Right lobe of liver (tissue), 6 donors: ENCODE results near the gene MYPOP. TPM values are rescaled to one million over a fixed set of nuclear protein-coding genes. Genes with fewer than 3 reads are reported as not detected.

Source experiments
- ATAC-seq, 4 donors: fragments of 200-7000 bp; cut with Tn5 transposase; one replicate each; pipeline ENCODE4 v1.9.1; 2020; ENCODE audit warnings: mild to moderate bottlenecking in 4 of 4, moderate library complexity in 4 of 4
- DNase-seq, 3 donors: peaks; one replicate each; pipeline ENCODE4 v3.0.0-alpha.2; 2020
- H3K27ac ChIP-seq, 3 donors: fragments of 200-600 bp; one replicate each; pipeline ENCODE4 v1.8.0; 2022
- H3K27me3 ChIP-seq, 2 donors: fragments of 200-600 bp; one replicate each; pipeline ENCODE4 v1.8.0; 2022
- H3K36me3 ChIP-seq, 4 donors: fragments of 200-600 bp; sonication (generic) in 1 of 4; one replicate each; pipeline versions ENCODE4 v1.5.1 to v1.8.0; 2017 to 2022; ENCODE audit warnings: control low read depth in 1 of 4
- H3K4me1 ChIP-seq, 4 donors: fragments of 200-600 bp; sonication (generic) in 1 of 4; one replicate each; pipeline versions ENCODE4 v1.5.1 to v1.8.0; 2017 to 2022; ENCODE audit warnings: control low read depth in 1 of 4
- H3K4me3 ChIP-seq, 3 donors: fragments of 200-600 bp; one replicate each; pipeline ENCODE4 v1.8.0; 2022
- H3K9me3 ChIP-seq, 4 donors: fragments of 200-600 bp; sonication (generic) in 1 of 4; one replicate each; pipeline versions ENCODE4 v1.5.1 to v1.8.0; 2017 to 2022; ENCODE audit warnings: control low read depth in 1 of 4
- POLR2A ChIP-seq: fragments of 450-650 bp; IDR thresholded peaks from one replicate; pipeline ENCODE4 v1.6.1; 2017; ENCODE audit warnings: antibody characterized with exemption, mild to moderate bottlenecking
- WGBS: methylation state at CpG from one replicate; pipeline ENCODE4 v1.1.6; 2018; ENCODE audit warnings: low coverage, low lambda C conversion rate; ENCODE audit not compliant: insufficient coverage; ENCODE audit errors: missing lambda C conversion rate; 5-methylcytosine and 5-hydroxymethylcytosine counted together
- intact Hi-C, 2 donors: fragments of 100-400 bp; cut with DNase I; formaldehyde crosslinking; loops; one replicate each; pipeline versions ENCODE4 v1.11.2 to v1.14.1; 2022
- total RNA-seq, 6 experiments: library from RNA; depleted of rRNA in 2 of 6; stranded (reverse); fragments of >200 nt in 2 of 6; fragmentation: NEBNext Ultra II Directional in 3 of 6; extraction: Animal tissue kit (Norgen Biotek cat#: 25700) in 3 of 6; gene quantifications; one replicate each; pipeline versions ENCODE4 v1.1.0 to v1.2.4, GENCODE V29; 2016 to 2023
- TF ChIP-seq, protein P1 (sequence below), 4 donors: fragments of 200-600 bp in 3 of 4; fragments of 450-650 bp in 1 of 4; IDR thresholded peaks; one replicate each; pipeline versions ENCODE4 v1.5.1 to v1.8.0; 2016 to 2022; ENCODE audit warnings: antibody characterized with exemption in 4 of 4, mild to moderate bottlenecking in 2 of 4
- donor health status: DM: no; HTN: yes; CAD: no.
- donor health status: DM: no; HTN: no; CAD: no.
- donor health status: DM: no; HTN: no; CAD: no.
- donor health status: DM: no; HTN: yes; CAD: no.
- donor health status: DM: no; HTN: yes; CAD: no.

Gene MYPOP
- total RNA-seq, 6 experiments from 2014 or later: 2.5 to 5.2 (median 3.9) TPM

- 76% methylated on average over 9 of the region's 9 CpGs for WGBS
- no peaks in the 10 kb centered on the region for H3K36me3 ChIP-seq
- intact Hi-C loops: no loop called here
- no peaks in the 10 kb centered on the region for H3K9me3 ChIP-seq
- ATAC-seq (no peak), DNase-seq (no peak)
- H3K27ac ChIP-seq: no peak overlapping the region
- H3K27me3 ChIP-seq: no peaks in the 10 kb centered on the region
- TF ChIP-seq POLR2A: no peak
- TF ChIP-seq, protein P1, sequence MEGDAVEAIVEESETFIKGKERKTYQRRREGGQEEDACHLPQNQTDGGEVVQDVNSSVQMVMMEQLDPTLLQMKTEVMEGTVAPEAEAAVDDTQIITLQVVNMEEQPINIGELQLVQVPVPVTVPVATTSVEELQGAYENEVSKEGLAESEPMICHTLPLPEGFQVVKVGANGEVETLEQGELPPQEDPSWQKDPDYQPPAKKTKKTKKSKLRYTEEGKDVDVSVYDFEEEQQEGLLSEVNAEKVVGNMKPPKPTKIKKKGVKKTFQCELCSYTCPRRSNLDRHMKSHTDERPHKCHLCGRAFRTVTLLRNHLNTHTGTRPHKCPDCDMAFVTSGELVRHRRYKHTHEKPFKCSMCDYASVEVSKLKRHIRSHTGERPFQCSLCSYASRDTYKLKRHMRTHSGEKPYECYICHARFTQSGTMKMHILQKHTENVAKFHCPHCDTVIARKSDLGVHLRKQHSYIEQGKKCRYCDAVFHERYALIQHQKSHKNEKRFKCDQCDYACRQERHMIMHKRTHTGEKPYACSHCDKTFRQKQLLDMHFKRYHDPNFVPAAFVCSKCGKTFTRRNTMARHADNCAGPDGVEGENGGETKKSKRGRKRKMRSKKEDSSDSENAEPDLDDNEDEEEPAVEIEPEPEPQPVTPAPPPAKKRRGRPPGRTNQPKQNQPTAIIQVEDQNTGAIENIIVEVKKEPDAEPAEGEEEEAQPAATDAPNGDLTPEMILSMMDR (IDR thresholded peaks at IDR 0.05): no peak
- H3K4me1 ChIP-seq: no peaks in the 10 kb centered on the region
- H3K4me3 ChIP-seq: no peak overlapping the region
Observed at GRCh38 chr19:45922281-45922680, 19.9 kb upstream of the MYPOP start.

DNA sequence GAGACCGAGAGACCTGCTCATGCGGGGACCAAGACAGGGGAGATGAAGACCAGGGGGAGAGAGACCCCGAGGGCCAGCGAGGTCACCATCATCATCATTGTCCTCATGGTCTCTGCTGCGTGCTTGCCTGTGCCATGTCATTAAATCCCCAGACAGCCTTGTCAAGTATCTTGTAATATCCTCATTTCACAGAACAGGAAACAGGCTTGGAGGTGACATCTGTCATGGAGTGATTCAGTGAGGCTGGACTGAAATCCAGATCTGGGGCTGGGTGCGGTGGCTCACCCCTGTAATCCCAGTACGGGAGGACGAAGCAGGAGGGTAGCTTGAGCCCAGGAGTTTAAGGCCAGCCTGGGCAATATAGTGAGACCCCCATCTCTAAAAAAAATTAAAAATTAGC, 18.0 kb upstream of the MYPOP start:
- H3K36me3 ChIP-seq: no peaks in the 10 kb centered on the region
- H3K4me3 ChIP-seq: no peak overlapping the region
- no peak for ATAC-seq
- no peak overlapping the region for H3K27ac ChIP-seq
- DNase-seq: no peak
- no peaks in the 10 kb centered on the region for H3K4me1 ChIP-seq
- no peaks in the 10 kb centered on the region for H3K27me3 ChIP-seq
- no peak for TF ChIP-seq POLR2A
- TF ChIP-seq, protein P1 (IDR thresholded peaks at IDR 0.05): no peak
- H3K9me3 ChIP-seq: no peaks in the 10 kb centered on the region
- 63% methylated on average over 3 of the region's 8 CpGs for WGBS
- intact Hi-C loops: no loop called here

DNA sequence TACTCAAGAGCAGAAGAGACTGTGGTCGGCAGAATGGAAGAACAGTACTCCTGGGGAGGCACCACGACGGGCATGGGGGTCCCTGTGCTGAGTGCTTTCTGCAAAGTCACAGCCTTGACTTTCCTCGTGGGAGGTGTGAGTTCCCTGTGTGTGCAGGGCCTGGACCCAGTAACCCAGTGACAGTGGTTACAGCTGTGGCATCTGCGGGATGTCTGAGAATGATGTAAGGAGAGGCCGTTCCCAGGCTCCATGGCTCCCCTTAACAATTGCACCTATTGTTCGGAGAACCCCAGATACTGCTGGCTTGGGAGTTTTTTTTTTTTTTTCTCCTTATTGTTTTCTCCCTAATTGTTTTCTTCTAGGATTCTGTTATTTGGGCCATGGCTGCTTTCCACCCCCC, 17.3 kb upstream of the MYPOP start:
- intact Hi-C loops: no loop called here

DNA sequence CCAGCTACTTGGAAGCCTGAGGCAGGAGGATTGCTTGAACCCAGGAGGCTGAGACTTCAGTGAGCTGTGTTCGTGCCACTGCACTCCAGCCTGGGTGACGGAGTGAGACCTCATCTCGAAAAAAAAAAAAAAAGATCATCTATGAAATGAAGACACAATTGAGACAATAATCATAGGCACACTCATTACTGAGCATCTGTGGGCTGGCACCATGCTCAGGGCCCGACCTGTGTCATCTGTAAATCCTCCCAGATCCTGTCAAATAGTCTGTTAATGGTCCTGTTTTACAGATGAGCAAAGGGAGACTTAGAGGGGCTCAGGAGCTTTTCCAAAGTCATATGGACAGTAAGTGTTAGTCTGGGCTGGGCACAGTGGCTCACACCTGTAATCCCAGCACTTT, 16.3 kb upstream of the MYPOP start:
- TF ChIP-seq, protein P1 (IDR thresholded peaks at IDR 0.05): no peak
- no peak for TF ChIP-seq POLR2A
- no peak for DNase-seq
- no peaks in the 10 kb centered on the region for H3K4me1 ChIP-seq
- WGBS: 29% methylated on average over 4 of the region's 4 CpGs
- no peaks in the 10 kb centered on the region for H3K27me3 ChIP-seq
- no peak overlapping the region for H3K4me3 ChIP-seq
- no peaks in the 10 kb centered on the region for H3K36me3 ChIP-seq
- intact Hi-C loops: no loop called here
- H3K27ac ChIP-seq: no peak overlapping the region
- no peak for ATAC-seq
- H3K9me3 ChIP-seq: no peaks in the 10 kb centered on the region

More for the DNA sequence above, 17.3 kb upstream of the MYPOP start:
- no peak overlapping the region for H3K4me3 ChIP-seq
- no peaks in the 10 kb centered on the region for H3K27me3 ChIP-seq
- DNase-seq (no peak), ATAC-seq (peak in 1 of 4 donors; percentile 21)
- no peak overlapping the region for H3K27ac ChIP-seq
- WGBS: 45% methylated on average over 3 of the region's 7 CpGs
- H3K36me3 ChIP-seq: no peaks in the 10 kb centered on the region
- H3K9me3 ChIP-seq: no peaks in the 10 kb centered on the region
- no peak for TF ChIP-seq POLR2A
- TF ChIP-seq, protein P1 (IDR thresholded peaks at IDR 0.05): no peak
- no peaks in the 10 kb centered on the region for H3K4me1 ChIP-seq
